SK-N-SH treated with all-trans-retinoic acid at 6 μM for 48 hours (cell line): ENCODE data around the gene UTS2R.

Experiments used
- ATAC-seq: fragments of 200-7000 bp; cut with Tn5 transposase; 3 replicates; pipeline ENCODE4 v1.9.1; 2020; ENCODE audit warnings: mild to moderate bottlenecking, moderate library complexity
- ARNTL ChIP-seq: fragments of 450-650 bp; formaldehyde crosslinking; IDR thresholded peaks from 2 replicates; pipeline ENCODE4 v1.5.0; 2020; ENCODE audit warnings: low read depth, mild to moderate bottlenecking, moderate library complexity, borderline replicate concordance
- BACH2 ChIP-seq: fragments of 250-450 bp; sonication (Bioruptor Pico); IDR thresholded peaks from 2 replicates; pipeline ENCODE4 v1.9.0; 2021; ENCODE audit warnings: mild to moderate bottlenecking, borderline replicate concordance
- ESRRG ChIP-seq: fragments of 250-450 bp; sonication (Bioruptor Pico); IDR thresholded peaks from 2 replicates; pipeline ENCODE4 v1.6.1; 2021; ENCODE audit warnings: mild to moderate bottlenecking
- ISL1 ChIP-seq: fragments of 250-450 bp; sonication (Bioruptor Pico); IDR thresholded peaks from 2 replicates; pipeline ENCODE4 v2.1.2; 2022; ENCODE audit warnings: mild to moderate bottlenecking, moderate library complexity
- OSR1 ChIP-seq: fragments of 250-450 bp; sonication (Bioruptor Pico); IDR thresholded peaks from 2 replicates; pipeline ENCODE4 v1.8.0; 2022; ENCODE audit warnings: moderate library complexity, mild to moderate bottlenecking, inconsistent platforms
- PPARA ChIP-seq: fragments of 250-450 bp; sonication (Bioruptor Pico); IDR thresholded peaks from 2 replicates; pipeline ENCODE4 v1.5.0; 2020; ENCODE audit warnings: mild to moderate bottlenecking, borderline replicate concordance
- TCF4 ChIP-seq: fragments of 250-450 bp; sonication (Bioruptor Pico); IDR thresholded peaks from 2 replicates; pipeline ENCODE4 v1.8.0; 2021; ENCODE audit warnings: mild to moderate bottlenecking, moderate library complexity, borderline replicate concordance
- TOX ChIP-seq: fragments of 250-450 bp; sonication (Bioruptor Pico); IDR thresholded peaks from 2 replicates; pipeline ENCODE4 v1.8.0; 2021; ENCODE audit warnings: mild to moderate bottlenecking, moderate library complexity, borderline replicate concordance
- ZFP30 ChIP-seq: fragments of 450-650 bp; formaldehyde crosslinking; IDR thresholded peaks from 2 replicates; pipeline ENCODE4 v1.5.0; 2022; ENCODE audit warnings: mild to moderate bottlenecking, moderate library complexity
- ZNF8 ChIP-seq: fragments of 450-650 bp; formaldehyde crosslinking; IDR thresholded peaks from 2 replicates; pipeline ENCODE4 v1.5.0; 2020; ENCODE audit warnings: mild to moderate bottlenecking, moderate library complexity
- TF ChIP-seq, protein P1 (sequence below): fragments of 250-450 bp; sonication (Bioruptor Pico); IDR thresholded peaks from 2 replicates; pipeline ENCODE4 v1.5.0; 2020; ENCODE audit warnings: mild to moderate bottlenecking, moderate library complexity

The UTS2R gene

DNA sequence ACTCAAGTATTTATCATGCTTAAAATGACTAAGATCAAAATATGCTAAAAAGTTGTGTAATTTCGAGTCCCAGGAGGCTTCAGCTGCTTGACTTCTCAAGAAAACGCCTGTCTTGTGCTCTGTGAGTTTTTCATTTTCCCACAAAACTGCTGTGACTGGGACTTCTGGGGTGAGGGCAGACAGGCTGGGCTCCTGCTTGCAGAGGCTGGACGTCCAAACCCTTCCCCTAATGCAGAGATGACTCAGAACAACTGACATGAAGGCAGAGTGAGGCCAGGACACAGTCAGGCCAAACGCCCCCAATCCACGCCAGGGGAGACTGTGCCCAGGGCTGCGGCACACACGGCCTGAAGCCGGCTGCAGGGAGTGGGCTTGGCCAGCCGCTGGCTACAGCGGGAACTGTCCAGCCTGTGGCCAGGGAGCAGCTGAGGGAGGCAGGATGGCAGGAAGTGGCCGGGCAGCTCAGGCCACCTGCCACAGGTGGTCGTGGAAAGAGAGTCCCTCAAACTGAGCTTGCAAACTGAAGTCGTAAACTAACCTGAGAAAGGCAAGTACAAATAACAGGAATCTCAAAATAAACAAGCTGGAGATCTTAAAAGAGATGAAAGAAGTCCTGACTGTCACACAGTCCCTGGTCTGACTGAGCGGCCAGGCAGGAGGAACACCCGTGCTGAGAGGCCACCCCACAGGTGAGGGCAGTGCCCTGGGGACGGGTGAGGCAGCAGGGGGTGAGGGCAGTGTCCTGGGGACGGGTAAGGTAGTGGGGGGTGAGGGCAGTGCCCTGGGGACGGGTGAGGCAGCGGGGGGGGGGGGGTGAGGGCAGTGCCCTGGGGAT, 25.3 kb downstream of the UTS2R start:
- TF ChIP-seq, protein P1, sequence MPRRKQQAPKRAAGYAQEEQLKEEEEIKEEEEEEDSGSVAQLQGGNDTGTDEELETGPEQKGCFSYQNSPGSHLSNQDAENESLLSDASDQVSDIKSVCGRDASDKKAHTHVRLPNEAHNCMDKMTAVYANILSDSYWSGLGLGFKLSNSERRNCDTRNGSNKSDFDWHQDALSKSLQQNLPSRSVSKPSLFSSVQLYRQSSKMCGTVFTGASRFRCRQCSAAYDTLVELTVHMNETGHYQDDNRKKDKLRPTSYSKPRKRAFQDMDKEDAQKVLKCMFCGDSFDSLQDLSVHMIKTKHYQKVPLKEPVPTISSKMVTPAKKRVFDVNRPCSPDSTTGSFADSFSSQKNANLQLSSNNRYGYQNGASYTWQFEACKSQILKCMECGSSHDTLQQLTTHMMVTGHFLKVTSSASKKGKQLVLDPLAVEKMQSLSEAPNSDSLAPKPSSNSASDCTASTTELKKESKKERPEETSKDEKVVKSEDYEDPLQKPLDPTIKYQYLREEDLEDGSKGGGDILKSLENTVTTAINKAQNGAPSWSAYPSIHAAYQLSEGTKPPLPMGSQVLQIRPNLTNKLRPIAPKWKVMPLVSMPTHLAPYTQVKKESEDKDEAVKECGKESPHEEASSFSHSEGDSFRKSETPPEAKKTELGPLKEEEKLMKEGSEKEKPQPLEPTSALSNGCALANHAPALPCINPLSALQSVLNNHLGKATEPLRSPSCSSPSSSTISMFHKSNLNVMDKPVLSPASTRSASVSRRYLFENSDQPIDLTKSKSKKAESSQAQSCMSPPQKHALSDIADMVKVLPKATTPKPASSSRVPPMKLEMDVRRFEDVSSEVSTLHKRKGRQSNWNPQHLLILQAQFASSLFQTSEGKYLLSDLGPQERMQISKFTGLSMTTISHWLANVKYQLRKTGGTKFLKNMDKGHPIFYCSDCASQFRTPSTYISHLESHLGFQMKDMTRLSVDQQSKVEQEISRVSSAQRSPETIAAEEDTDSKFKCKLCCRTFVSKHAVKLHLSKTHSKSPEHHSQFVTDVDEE (CRISPR knock-in tag), result no peak
- no peak for TF ChIP-seq ARNTL (CRISPR knock-in tag)
- no peak for TF ChIP-seq TCF4
- TF ChIP-seq, all 23 proteins: peak for 0
- peak; percentile 62 for ATAC-seq

DNA sequence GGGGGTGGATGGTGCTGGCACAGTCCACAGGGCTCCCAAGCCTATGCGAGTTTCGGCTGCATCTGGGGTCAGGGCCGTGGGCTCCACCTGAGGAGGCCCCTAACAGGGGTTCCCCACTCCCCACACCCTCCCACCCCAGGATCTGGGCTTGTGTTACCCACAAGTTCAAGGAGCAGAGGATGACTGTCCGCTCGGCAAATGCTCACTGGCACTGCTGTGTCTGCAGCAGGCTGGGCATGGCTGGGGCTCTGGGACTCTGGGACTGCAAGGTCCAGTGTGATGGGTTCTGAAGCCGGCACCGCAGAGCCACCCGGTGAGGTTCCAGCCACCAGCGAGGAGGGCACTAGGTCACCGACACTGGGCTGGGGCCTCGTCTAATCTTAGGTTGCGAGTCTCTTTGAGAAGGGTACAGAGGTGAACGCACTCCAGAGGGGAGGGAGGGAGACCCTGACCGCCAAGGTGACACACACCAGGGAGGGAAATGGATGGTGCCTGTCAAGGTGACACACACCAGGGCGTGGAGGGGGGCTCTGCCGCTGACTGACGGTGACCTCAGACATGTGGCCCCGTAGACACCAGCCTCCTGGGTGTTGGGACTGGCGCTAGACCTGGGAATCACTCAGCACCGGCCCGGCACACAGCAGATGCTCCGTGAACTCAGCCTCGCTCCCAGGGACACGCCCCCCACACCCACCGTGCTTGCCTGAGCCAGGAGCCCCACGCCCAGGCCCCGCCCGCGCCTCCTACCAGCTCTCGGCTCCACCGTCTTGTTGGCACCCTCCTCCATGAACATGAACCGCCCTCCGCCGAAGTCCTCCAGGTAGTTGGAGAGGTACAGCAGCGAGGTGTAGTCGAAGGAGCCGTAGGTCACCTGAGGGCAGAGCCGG, 26.1 kb downstream of the UTS2R start:
- TF ChIP-seq ISL1 (CRISPR knock-in tag) (no peak), ESRRG (CRISPR knock-in tag) (no peak), ARNTL (CRISPR knock-in tag) (no peak)
- TF ChIP-seq, protein P1 (CRISPR knock-in tag), result no peak
- no peak for ATAC-seq

DNA sequence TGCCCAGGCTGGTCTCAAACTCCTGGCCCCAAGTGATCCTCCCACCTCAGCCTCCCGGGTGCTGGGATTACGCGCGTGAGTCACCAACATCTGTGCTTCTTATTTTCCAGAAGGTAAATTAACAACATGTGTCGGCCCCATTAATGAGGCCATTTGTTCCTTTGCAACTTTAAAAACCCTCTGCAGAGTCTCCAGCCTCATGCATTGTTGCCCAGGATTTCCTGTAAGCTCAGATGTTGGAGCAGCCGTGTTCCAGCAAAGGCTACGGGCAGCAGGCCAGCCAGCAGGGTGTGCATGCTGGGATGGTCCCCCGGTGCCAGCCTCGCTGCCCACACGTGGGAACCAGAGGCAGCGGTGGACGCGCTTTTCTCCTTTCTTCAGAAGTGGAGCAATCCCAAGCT, 27.5 kb downstream of the UTS2R start:
- TF ChIP-seq ZFP30 (CRISPR knock-in tag) (no peak), TCF4 (peak; percentile 87), PPARA (no peak)
- TF ChIP-seq, protein P1 (CRISPR knock-in tag), result 0 out of 2 replicates have a peak, but pooled peaks have one; percentile 41
- ATAC-seq, result peak; percentile 88

DNA sequence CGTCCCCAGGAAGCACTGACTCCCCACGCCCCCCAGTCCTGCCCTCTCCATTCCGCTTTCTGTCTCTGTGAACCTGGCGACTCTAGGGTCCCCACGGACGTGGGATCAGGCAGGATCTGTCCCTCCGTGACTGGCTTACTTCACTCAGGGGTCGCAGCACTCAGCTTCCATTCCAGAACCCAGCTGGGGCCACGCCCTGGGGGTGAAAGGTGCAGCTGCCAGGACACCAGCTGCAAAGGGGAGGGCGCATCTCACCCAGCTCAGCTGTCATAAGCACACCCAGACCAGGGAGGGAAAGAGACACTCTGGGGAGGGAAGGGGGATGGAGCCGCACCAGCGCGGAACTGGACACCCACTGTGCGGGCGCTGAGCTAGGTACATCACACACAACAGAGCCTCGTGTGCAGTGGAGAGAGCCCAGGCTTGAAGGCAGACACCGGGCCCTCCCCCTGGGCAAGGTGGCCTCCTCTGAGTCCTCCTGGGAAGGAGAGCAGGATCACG, 28.1 kb downstream of the UTS2R start:
- TF ChIP-seq ARNTL (CRISPR knock-in tag), result no peak
- ATAC-seq, result peak; percentile 3; the same call in 2 of the 3 replicates

DNA sequence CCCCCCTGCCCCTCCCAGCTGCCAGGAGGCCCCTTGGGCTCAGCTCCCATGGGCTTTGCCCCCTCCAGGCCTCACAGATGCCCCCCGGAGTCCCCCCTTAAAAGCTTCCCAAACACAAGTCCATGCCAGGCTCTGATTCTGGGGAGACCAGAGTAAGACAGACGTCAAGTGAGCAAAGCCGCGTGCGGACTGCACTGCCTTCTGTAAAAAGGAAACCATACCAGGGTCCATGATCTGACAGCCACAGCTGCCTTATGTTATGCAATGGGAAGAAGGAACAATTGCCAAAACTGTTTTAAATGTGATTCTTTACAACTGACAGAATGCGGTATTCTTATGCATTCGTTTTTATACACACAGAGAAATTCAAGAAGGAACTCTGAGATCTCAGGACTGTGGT, 28.6 kb downstream of the UTS2R start:
- TF ChIP-seq ZNF8 (CRISPR knock-in tag) (no peak), OSR1 (CRISPR knock-in tag) (no peak), TOX (no peak), BACH2 (CRISPR knock-in tag) (no peak)
- TF ChIP-seq, protein P1 (CRISPR knock-in tag), result no peak
- no peak for ATAC-seq
